ENCODE results near the gene SEC11A.
A peak's percentile ranks its signal among the peaks of the same experiment; 100 is the strongest.
"Not testable (repeated sequence)": the region's sequence is repeated elsewhere in the genome, so short reads cannot be mapped to it uniquely, and the experiment has no call there.

SEC11A gene

DNA sequence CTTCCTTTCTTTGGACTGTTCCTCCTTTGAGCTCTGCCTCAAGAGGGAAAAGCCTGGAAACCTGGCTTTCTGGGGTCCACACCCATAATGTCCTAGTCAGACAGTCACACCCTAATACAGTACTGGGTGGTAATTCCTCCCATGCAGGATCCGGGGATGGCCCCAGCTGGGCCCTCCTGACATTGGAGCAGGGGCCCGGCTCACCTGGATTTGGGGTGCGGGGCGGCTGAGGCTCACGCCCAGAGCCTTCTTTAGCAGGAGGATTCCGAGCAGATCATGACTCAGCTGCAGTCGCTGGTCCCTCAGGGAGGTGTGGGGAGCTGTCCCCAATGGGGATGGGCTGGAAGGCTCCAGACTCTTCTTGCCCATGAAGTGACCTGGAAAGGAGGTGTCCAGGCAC lies 59.0 kb downstream of the SEC11A start:
- peaks cover 19% of the 10 kb centered on the region for H3K36me3 ChIP-seq (ENCODE audit: insufficient read depth, low read length)
- H3K4me1 ChIP-seq (ENCODE audit: insufficient read depth, low read length): peaks cover 8% of the 10 kb centered on the region
- H3K4me3 ChIP-seq (ENCODE audit: low read length): no peak overlapping the region
- H2AFZ ChIP-seq (ENCODE audit: low read depth, low read length): no peak overlapping the region
- no peaks in the 10 kb centered on the region for H3K27me3 ChIP-seq (ENCODE audit: insufficient read depth, low read length)
- H3K9me3 ChIP-seq (ENCODE audit: low read length): no peaks in the 10 kb centered on the region

DNA sequence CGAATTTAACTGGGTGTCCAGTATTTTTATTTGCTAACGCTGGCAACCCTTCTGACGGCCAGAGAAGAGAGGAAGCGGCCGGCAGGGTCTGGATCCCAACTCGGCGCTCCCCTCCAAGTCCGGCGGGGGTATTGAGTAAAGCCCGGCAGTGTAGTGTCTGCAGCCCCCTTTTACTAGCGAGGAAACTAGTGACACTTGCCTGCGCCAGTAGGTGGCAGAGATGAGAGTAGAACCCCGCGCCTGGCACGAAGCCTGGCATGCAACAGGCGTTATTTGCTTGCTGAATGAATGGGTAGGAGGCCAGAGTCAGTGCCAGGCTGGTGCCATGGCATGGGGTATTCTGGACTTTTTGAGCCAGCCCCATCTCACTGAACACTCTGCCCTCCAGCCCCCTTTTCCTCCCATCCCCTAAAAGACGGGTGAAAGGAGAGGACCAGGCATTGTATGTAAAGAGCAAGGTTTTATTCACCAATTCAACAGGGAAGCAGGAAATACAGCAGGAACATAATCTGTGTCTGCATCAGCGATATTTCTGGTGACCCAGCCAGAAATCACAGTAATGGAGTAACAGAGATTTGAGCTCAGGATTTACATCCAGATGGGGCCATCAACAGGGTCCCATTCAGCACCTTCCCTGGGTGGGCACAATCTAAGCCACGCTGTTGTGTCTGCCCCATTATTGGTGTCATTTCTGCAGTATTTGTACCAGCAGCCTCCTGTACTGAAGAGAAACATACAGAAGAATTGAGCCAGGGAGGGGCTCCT lies 61.1 kb downstream of the SEC11A start:
- peak overlapping the region; percentile 72 for H3K4me3 ChIP-seq (ENCODE audit: low read length)
- H2AFZ ChIP-seq (ENCODE audit: low read depth, low read length): no peak overlapping the region
- H3K4me1 ChIP-seq (ENCODE audit: insufficient read depth, low read length): peaks cover 8% of the 10 kb centered on the region
- H3K27me3 ChIP-seq (ENCODE audit: insufficient read depth, low read length): no peaks in the 10 kb centered on the region
- H3K9me3 ChIP-seq (ENCODE audit: low read length): no peaks in the 10 kb centered on the region
- peaks cover 25% of the 10 kb centered on the region for H3K36me3 ChIP-seq (ENCODE audit: insufficient read depth, low read length)

DNA sequence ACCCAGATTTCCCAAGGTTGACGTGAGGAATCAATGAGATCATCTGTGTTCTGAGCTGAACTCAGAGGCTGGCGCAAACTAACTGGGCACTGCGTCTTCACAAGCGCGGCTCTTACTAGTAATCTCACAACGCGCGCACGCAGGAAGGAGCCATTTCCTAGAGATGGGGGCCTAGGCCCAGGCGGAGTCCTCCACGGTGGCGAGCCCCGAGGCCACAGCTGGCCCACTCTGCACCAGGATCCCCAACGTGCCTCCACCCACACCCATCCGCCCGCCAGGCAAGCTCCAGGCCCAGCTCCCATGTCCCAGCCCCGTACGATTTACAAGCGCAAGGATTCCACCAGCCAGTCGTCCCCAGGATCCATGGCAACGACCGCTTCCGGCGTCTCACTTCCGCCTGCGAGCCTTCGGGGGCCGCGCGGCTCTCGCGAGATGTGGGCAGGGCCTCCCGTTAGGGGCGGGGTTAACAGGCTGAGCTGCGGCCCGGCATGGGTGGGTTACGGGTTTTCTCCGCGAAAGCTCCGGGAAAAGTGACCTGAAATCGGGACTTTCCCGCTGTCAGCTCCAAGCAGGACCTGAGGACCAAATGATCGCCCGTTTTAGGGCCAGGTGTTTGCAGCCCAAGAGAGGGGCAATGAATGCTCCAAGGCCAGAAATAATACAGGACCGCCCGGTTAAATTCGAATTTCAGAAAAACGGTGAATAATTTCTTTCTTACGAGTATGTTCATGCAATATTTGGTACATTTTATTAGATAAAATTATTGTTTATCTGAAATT lies 61.8 kb downstream of the SEC11A start, which contains the start of gene WDR73:
TSS of gene WDR73 (minus strand) at position 374 of the 779 bp plus-strand sequence. CDS start at position 365, 9 bp downstream.
- peak within 1 kb of the TSS; percentile 72 for H3K4me3 ChIP-seq (ENCODE audit: low read length)
- peaks cover 30% of the 10 kb centered on the region for H3K36me3 ChIP-seq (ENCODE audit: insufficient read depth, low read length)
- no peaks in the 10 kb centered on the region for H3K27me3 ChIP-seq (ENCODE audit: insufficient read depth, low read length)
- no peaks in the 10 kb centered on the region for H3K9me3 ChIP-seq (ENCODE audit: low read length)
- no peak within 1 kb of the TSS for H2AFZ ChIP-seq (ENCODE audit: low read depth, low read length)
- peaks cover 8% of the 10 kb centered on the region for H3K4me1 ChIP-seq (ENCODE audit: insufficient read depth, low read length)

DNA sequence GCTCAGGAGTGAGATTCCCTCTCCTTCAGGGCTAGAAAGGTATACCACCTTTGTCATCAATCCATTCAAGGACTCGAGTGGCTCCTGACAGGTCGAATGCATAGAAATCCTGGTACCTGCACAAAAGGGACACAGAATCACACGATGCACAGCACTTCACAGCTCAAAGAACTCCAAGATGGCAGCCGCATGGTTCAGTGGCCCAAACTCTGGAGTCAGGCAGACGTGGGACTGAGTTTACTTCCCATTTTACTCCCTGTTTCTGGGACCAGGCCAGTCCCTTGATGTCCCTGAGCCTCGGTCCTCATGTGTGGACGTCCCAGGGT lies 62.4 kb downstream of the SEC11A start:
- peaks cover 8% of the 10 kb centered on the region for H3K4me1 ChIP-seq (ENCODE audit: insufficient read depth, low read length)
- H3K36me3 ChIP-seq (ENCODE audit: insufficient read depth, low read length): peaks cover 36% of the 10 kb centered on the region
- no peaks in the 10 kb centered on the region for H3K9me3 ChIP-seq (ENCODE audit: low read length)
- H3K4me3 ChIP-seq (ENCODE audit: low read length): peak overlapping the region; percentile 72
- H3K27me3 ChIP-seq (ENCODE audit: insufficient read depth, low read length): no peaks in the 10 kb centered on the region
- no peak overlapping the region for H2AFZ ChIP-seq (ENCODE audit: low read depth, low read length)

DNA sequence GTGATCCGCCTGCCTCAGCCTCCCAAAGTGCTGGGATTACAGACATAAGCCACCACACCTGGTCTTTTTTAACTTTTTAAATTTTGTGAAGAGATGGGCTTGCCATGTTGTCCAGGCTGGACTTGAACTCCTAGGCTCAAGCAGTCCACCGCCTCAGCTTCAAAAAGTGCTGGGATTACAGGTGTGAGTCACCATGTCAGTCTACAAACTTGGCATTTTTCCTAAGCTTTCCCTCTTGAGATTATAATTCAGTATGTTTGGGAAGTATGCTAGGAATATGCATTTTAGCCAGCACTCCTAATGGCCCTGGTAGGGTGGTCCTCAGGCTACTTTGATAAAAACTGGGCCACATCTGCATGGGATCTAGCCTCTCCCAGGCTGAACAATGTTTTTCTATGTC lies 66.2 kb downstream of the SEC11A start:
- Histone ChIP-seq H3K36me3 (ENCODE audit: insufficient read depth, low read length) (peaks cover 59% of the 10 kb centered on the region), H3K27me3 (ENCODE audit: insufficient read depth, low read length) (no peaks in the 10 kb centered on the region), H2AFZ (ENCODE audit: low read depth, low read length) (no peak overlapping the region), H3K9me3 (ENCODE audit: low read length) (no peaks in the 10 kb centered on the region), H3K4me3 (ENCODE audit: low read length) (no peak overlapping the region), H3K4me1 (ENCODE audit: insufficient read depth, low read length) (peaks cover 8% of the 10 kb centered on the region)

DNA sequence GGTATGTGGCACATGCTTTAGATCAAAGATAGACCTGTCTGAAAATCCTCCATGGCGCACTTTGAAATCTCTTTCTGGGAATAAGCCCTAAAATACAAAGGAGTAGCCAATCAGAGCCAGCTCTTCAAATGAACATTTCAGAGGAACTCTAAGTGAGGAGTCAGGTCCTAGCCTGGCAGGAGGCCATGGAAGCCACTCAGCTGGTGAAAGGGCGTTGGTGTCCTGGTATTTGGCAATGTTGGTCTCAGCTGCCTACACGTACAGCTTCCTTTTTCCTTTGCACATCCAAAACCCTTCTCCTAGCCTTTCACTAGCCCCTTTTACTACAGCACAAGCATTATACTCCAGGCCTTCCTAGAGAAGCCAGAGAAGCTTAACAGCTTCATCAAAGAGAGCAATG lies 67.4 kb downstream of the SEC11A start:
- peaks cover 62% of the 10 kb centered on the region for H3K36me3 ChIP-seq (ENCODE audit: insufficient read depth, low read length)
- H3K27me3 ChIP-seq (ENCODE audit: insufficient read depth, low read length): no peaks in the 10 kb centered on the region

DNA sequence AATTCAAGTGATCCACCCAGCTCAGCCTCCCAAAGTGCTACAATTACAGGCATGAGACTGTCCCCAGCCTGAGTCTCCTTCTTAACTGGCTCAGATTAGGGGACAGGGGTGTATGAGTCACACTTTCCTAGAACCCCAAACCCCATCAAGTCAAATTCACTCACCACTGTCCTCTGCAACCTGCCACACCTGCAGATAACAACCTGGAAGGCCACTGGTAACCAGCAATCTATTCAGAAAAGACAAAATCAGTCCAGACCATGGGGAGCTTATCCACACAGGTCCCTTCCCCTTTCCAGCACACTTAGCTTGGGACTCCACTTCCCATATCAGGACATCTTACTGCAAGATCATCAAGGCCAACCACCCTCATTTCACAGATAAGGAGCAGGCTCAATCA lies 68.2 kb downstream of the SEC11A start:
- Histone ChIP-seq H3K36me3 (ENCODE audit: insufficient read depth, low read length) (peaks cover 68% of the 10 kb centered on the region), H3K4me3 (ENCODE audit: low read length) (no peak overlapping the region), H3K27me3 (ENCODE audit: insufficient read depth, low read length) (no peaks in the 10 kb centered on the region), H3K4me1 (ENCODE audit: insufficient read depth, low read length) (peaks cover 2% of the 10 kb centered on the region), H2AFZ (ENCODE audit: low read depth, low read length) (no peak overlapping the region), H3K9me3 (ENCODE audit: low read length) (no peaks in the 10 kb centered on the region)

More for the DNA sequence above, 67.4 kb downstream of the SEC11A start:
- Histone ChIP-seq H3K4me3 (ENCODE audit: low read length) (no peak overlapping the region), H3K4me1 (ENCODE audit: insufficient read depth, low read length) (peaks cover 8% of the 10 kb centered on the region), H2AFZ (ENCODE audit: low read depth, low read length) (no peak overlapping the region), H3K9me3 (ENCODE audit: low read length) (no peaks in the 10 kb centered on the region)

DNA sequence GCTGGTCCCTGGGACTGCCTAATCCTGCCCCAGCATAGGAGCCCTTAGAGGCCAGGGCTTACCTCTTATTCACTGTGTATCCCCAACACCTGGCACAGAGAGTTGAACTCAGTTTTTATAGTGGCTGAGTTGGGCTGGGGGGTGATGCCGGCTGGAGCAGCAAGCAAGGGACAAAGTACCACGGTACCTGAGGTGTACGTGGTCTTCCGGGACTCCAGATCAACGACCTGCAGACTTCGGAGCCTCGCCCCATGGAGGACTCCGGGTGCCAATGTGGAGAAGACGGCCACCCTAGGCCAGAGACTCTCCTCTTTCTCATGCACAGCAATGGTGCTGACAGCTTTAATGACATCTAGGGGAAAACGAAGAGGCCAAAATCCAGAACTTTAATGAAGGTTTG lies 69.9 kb downstream of the SEC11A start:
- no peaks in the 10 kb centered on the region for H3K27me3 ChIP-seq (ENCODE audit: insufficient read depth, low read length)
- peaks cover 75% of the 10 kb centered on the region for H3K36me3 ChIP-seq (ENCODE audit: insufficient read depth, low read length)
- H3K9me3 ChIP-seq (ENCODE audit: low read length): no peaks in the 10 kb centered on the region
- H3K4me1 ChIP-seq (ENCODE audit: insufficient read depth, low read length): no peaks in the 10 kb centered on the region
- H2AFZ ChIP-seq (ENCODE audit: low read depth, low read length): no peak overlapping the region
- H3K4me3 ChIP-seq (ENCODE audit: low read length): no peak overlapping the region

DNA sequence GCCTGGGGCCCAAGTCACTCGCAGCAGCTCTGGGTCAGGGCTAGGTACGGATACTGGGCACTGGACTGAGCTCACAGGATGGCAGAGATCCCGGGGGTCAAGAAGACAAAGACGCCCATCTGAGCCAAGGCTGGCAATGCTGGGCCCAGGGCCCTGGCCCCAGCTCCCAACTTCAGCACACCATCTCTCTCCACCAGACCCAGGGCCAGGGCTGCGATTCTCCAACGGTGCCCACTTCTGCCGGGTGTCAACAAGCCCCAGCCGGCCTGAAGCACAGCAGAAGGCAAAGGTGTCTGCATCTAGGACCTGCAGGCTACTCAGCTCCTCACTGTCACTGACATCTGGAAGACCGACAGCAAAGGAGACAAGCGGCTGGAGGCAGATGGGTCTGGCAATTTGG lies 70.4 kb downstream of the SEC11A start:
- no peaks in the 10 kb centered on the region for H3K27me3 ChIP-seq (ENCODE audit: insufficient read depth, low read length)
- no peak overlapping the region for H3K4me3 ChIP-seq (ENCODE audit: low read length)
- H3K36me3 ChIP-seq (ENCODE audit: insufficient read depth, low read length): peaks cover 80% of the 10 kb centered on the region
- H3K4me1 ChIP-seq (ENCODE audit: insufficient read depth, low read length): no peaks in the 10 kb centered on the region
- no peaks in the 10 kb centered on the region for H3K9me3 ChIP-seq (ENCODE audit: low read length)
- H2AFZ ChIP-seq (ENCODE audit: low read depth, low read length): no peak overlapping the region

DNA sequence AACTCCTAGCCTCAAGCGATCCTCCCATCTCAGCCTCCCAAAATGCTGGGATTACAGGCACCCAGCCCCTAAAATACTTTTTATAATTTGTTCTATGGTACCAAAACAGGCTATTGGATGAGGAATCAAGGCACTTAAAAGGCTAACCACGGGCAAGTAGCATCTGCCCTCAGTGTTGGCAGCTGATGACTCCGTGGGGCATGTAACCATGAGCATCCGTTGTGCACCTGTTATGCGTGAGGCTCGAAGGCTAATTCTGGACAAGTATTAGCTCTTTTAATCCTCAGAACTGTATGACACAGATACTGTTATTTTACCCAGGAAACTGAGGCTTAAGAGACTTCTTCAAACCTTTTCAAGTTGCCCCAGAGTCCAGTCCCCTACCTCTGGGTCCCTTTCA lies 72.1 kb downstream of the SEC11A start:
- Histone ChIP-seq H3K4me3 (ENCODE audit: low read length) (no peak overlapping the region), H2AFZ (ENCODE audit: low read depth, low read length) (no peak overlapping the region), H3K9me3 (ENCODE audit: low read length) (no peaks in the 10 kb centered on the region), H3K27me3 (ENCODE audit: insufficient read depth, low read length) (no peaks in the 10 kb centered on the region), H3K4me1 (ENCODE audit: insufficient read depth, low read length) (no peaks in the 10 kb centered on the region), H3K36me3 (ENCODE audit: insufficient read depth, low read length) (peaks cover 83% of the 10 kb centered on the region)

DNA sequence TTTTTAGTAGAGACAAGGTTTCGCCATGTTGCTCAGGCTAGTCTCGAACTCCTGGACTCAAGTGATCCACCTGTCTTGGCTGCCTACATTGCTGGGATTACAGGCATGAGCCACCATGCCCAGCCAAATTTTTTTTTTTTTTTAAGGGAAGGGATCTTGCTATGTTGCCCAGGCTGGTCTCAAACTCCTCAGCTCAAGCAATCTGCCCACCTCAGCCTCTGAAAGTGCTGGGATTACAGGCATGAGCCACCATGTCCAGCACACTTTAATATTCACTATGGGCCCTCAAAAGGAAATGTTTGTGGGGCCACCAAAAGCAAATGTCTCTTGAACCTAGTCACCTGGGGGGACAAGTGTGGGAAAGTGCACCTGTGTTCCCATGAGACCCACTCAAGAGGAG lies 73.3 kb downstream of the SEC11A start:
- not testable (repeated sequence) for H3K27me3 ChIP-seq (ENCODE audit: insufficient read depth, low read length); H3K9me3 ChIP-seq (ENCODE audit: low read length); H3K4me1 ChIP-seq (ENCODE audit: insufficient read depth, low read length); H2AFZ ChIP-seq (ENCODE audit: low read depth, low read length); H3K4me3 ChIP-seq (ENCODE audit: low read length)
- H3K36me3 ChIP-seq (ENCODE audit: insufficient read depth, low read length): peaks cover 80% of the 10 kb centered on the region

DNA sequence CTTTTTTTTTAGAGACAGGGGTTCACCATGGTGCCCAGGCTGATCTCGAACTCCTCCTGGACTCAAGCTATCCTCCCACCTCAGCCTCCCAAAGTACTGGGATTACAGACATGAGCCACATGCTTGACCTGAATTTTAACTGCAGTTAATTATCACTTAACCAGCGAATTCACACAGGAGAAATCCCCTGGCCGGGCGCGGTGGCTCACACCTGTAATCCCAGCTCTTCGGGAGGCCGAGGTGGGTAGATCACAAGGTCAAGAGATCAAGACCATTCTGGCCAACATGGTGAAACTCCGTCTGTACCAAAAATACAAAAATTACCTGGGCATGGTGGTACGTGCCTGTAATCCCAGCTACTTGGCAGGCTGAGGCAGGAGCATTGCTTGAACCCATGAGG lies 74.1 kb downstream of the SEC11A start:
- H3K36me3 ChIP-seq (ENCODE audit: insufficient read depth, low read length): peaks cover 77% of the 10 kb centered on the region
- not testable (repeated sequence) for H2AFZ ChIP-seq (ENCODE audit: low read depth, low read length); H3K27me3 ChIP-seq (ENCODE audit: insufficient read depth, low read length); H3K4me1 ChIP-seq (ENCODE audit: insufficient read depth, low read length); H3K4me3 ChIP-seq (ENCODE audit: low read length); H3K9me3 ChIP-seq (ENCODE audit: low read length)

DNA sequence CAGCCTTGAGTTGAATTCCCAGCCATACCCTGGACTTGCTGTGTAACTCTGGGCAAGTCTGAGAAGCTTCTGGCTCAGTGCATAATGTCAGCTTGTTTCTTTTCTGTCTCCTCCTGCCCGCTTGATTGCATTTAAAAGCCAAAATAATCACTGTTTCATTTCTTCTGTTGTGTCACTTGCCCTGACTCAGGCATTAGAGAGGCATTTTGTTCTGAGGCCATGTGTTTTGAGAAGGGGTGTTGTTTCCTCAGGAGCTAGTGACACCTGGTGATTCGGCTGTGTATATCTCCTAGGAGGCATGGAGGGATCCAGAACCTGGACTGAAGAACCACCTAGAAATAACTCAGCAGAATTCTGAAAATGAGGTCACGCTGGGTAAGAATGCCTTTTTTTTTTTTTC lies 77.8 kb downstream of the SEC11A start:
- peaks cover 57% of the 10 kb centered on the region for H3K36me3 ChIP-seq (ENCODE audit: insufficient read depth, low read length)
- H2AFZ ChIP-seq (ENCODE audit: low read depth, low read length): no peak overlapping the region
- no peak overlapping the region for H3K4me3 ChIP-seq (ENCODE audit: low read length)
- H3K9me3 ChIP-seq (ENCODE audit: low read length): no peaks in the 10 kb centered on the region
- H3K27me3 ChIP-seq (ENCODE audit: insufficient read depth, low read length): no peaks in the 10 kb centered on the region
- peaks cover 7% of the 10 kb centered on the region for H3K4me1 ChIP-seq (ENCODE audit: insufficient read depth, low read length)

Measured in neuron (in vitro differentiated cells).